ENCODE measurements around the gene NUCKS1.

Gene NUCKS1

DNA sequence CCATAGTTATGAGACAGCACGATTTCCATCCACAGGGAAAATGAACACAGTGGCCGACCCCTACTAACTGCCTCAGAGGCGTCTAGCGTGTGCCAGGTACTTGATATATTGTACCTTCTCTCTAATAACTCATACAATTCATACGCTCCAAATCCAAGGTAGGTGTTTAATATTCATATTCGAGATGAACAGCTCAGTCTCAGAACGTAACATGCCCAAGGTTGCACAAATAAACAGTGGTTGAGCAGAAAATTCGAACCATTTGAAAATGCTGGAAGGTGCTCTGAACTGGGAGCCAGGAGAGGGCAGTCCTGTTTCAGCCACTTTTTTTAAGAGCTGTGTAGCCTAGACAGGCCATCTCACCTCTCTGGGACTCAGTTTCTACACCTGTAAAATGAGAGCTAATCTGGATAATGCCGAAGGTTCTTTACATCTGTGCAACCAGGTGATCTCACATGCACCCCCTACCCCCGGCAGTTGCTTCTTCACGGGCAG lies 77.5 kb downstream of the NUCKS1 start:
- FAIRE-seq (no peak), DNase-seq (ENCODE audit: insufficient read length) (no peak)
- TF ChIP-seq POLR2A (IDR thresholded peaks at IDR 0.05; ENCODE audit: low read depth, low read length) (no peak), TAF1 (IDR thresholded peaks at IDR 0.05; ENCODE audit: borderline replicate concordance, low read depth, low read length) (no peak), POLR2AphosphoS5 (IDR thresholded peaks at IDR 0.05; ENCODE audit: low read depth, low read length) (no peak)

DNA sequence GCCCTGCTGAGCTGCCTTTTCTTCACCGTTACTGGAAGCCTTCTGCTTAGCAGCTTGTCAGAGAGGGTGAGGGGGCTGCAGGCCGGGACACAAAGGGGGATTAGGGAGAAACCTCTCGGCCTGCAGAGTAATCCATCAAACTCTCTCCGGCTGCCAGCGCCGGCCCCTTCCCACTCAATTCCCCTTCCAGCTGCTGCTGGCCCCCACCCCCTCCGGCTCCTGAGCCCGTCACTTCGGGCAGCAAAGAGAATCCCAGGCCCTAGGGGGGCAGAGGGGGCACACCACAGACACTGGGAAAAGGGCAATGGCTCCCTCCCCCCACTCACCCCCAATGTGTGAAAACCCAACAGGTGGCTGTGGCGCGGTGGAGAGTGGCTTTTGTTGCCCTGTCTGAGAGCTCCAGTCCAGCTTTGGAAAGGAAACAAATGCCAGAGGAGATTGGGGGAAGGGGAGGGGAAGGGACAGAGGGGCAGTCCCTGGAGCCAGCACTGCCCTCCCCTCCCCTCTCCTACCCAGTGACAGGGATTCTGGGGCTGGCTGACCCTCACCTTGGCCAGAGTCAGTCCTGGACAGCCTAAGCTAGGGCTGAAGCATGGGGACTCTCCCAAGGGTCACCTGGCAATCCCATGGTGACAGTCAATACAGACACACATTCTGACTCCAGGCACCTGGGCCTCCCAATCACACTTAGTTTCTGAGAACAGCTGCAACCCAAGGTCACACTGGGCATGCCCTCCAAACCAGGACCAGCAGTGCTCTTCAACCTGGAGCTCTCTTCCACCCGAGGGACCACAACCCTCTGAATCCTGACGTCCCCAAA lies 79.2 kb downstream of the NUCKS1 start:
- TF ChIP-seq TAF1 (IDR thresholded peaks at IDR 0.05; ENCODE audit: borderline replicate concordance, low read depth, low read length), result no peak
- TF ChIP-seq POLR2AphosphoS5 (IDR thresholded peaks at IDR 0.05; ENCODE audit: low read depth, low read length), result no peak
- no peak for TF ChIP-seq POLR2A (IDR thresholded peaks at IDR 0.05; ENCODE audit: low read depth, low read length)
- DNase-seq (ENCODE audit: insufficient read length) (no peak), FAIRE-seq (no peak)

DNA sequence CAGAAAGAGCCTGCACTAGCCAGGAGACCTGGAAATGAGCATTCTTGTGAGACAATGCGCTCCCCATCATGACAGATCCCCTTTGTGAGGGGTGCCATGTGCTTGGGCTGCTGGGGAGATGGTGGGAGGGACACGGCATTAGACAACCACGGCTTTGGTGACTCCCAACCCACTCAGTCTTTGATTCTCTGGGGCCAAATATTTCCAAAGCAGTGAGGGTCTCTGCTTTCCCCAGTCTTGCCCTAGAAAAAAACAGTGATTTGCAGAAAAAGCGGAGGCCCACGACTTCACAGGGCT lies 79.9 kb downstream of the NUCKS1 start:
- DNase-seq (ENCODE audit: insufficient read length) (no peak), FAIRE-seq (no peak)
- TF ChIP-seq POLR2A (IDR thresholded peaks at IDR 0.05; ENCODE audit: low read depth, low read length) (no peak), TAF1 (IDR thresholded peaks at IDR 0.05; ENCODE audit: borderline replicate concordance, low read depth, low read length) (no peak), POLR2AphosphoS5 (IDR thresholded peaks at IDR 0.05; ENCODE audit: low read depth, low read length) (no peak)

DNA sequence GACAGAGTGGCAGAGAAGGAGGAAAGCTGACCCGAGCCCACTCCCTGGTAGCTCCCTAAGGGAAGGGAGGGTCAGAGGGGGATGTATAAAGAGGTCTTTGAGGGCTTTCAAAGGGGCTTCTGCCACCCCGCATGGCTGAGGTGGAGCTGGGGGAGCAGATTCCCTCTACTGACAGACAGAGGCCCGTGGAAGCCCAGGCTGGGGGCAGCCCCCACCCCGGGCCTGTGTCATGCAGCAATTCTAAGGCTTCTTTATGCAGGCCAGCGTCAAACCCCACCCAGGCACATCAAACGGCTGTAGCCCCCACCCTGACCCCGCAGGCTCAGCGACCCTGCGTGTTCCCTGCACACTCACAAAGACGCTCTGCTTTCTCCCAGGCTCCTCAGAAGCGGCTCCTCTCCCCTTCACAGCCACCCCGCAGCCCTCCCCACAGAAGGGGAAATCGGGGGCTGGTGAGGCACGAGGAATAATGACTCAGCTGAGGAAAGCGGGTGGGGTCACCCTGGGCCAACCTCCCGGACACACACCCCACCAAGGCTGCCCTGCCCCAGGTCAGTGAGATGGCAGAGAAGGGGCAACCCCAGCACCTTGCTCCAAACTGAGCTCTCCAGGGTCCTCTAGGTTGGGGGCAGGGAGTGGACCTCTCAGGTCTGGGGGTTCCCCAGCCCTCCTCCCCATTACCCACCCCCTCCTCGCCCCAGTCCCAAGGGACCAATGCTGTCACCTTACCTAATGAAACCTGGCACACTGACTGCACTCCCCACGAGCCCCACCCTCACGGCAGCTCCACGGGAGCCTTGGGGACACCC lies 80.4 kb downstream of the NUCKS1 start:
- TF ChIP-seq POLR2AphosphoS5 (IDR thresholded peaks at IDR 0.05; ENCODE audit: low read depth, low read length) (no peak), TAF1 (IDR thresholded peaks at IDR 0.05; ENCODE audit: borderline replicate concordance, low read depth, low read length) (no peak), POLR2A (IDR thresholded peaks at IDR 0.05; ENCODE audit: low read depth, low read length) (peak; percentile 60)
- DNase-seq (ENCODE audit: insufficient read length) (peak; percentile 54), FAIRE-seq (peak; percentile 50)

DNA sequence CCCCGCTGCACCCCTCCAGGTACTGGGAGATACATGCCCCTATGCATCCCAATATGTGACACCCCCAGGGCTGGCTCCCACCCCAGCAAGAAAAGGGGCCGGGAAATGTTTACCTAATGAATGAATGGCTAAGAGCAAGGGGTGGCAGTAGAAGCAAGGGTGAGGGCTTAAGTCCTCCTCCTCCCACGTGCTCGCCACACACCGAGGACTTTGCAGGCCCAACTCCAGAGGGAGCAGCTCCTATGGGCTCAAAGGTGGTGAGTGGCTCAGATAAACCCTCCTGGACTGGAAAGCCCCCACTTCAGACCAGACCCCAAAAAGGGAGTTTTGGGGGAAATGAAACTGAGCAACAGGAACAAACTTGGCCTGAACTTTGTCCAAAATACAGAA lies 81.0 kb downstream of the NUCKS1 start:
- DNase-seq (ENCODE audit: insufficient read length) (peak; percentile 50), FAIRE-seq (peak; percentile 76)
- 0 out of 2 replicates have a peak, but pooled peaks have one; percentile 27 for TF ChIP-seq TAF1 (IDR thresholded peaks at IDR 0.05; ENCODE audit: borderline replicate concordance, low read depth, low read length)
- TF ChIP-seq POLR2AphosphoS5 (IDR thresholded peaks at IDR 0.05; ENCODE audit: low read depth, low read length), result no peak

DNA sequence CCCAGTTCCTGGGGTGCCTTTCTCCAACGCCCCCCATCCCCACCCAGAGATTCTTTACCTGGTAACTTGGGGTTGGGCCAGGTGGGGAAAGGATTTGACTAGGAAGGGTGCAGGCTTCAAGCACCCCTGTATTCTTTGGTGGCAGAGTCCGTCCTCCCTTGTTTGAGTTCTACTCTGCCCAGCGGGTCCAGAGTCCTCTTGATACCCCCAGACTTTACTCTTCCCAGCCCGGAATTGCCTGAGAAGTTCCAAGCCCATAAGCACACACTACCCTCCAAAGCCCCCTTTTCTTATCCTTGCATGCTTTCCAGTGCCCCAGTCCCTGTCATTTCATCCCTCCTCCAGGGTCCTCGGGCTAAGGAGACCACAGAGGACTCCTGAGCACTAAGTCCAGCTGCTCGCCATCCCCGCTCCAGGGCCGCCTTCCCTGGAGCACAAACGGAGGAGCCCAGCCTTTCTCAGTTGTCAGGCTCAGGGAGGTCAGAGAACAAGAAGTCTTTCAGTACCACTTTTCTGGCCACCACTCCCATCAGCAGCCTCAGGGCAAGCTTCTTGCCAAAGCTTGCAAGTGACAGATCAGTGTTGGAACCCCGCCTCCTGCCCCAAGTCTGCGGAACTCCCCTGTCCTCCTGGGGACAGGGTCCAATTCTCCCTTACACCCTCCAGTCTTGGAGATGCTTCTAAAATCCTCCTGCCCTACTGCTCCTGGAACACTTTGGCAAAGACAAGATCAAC lies 81.9 kb downstream of the NUCKS1 start:
- DNase-seq (ENCODE audit: insufficient read length) (no peak), FAIRE-seq (no peak)
- TF ChIP-seq POLR2AphosphoS5 (IDR thresholded peaks at IDR 0.05; ENCODE audit: low read depth, low read length) (no peak), POLR2A (IDR thresholded peaks at IDR 0.05; ENCODE audit: low read depth, low read length) (no peak), TAF1 (IDR thresholded peaks at IDR 0.05; ENCODE audit: borderline replicate concordance, low read depth, low read length) (no peak)

DNA sequence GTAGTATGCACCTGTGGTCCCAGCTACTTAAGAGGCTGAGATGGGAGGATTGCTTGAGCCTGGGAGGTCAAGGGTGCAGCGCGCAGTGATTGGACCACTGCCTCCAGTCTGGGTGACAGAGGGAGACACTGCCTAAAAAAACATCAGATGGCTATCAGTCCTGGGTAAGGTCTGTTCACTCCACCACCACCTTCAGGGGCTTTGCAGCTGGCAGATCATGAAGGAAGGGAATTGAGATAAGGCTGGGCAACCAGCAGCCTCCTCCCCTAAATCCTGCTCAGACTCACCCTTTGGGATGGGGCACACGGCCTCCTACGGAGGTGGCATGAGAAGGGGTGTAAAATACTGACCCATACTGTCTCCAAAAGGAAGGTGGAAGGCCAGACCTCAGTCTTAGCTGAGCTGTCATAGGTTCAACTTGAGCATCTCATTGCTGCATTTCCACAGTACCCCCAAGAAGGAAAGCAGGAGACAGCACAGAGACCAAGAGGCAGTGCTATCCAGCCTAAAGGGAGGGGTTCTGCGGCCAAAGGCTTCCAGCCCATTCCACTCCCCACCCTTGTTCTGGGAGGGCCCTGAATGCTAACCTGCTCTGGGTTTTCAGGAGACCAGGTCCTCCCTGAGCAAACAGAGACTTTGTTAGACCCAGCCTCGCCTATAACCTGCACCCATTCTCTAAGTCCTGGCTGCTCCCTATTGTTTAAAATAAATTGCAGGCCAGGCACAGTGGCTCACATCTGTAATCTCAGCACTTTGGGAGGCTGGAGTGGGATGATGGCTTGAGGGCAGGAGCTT lies 83.4 kb downstream of the NUCKS1 start:
- FAIRE-seq (no peak), DNase-seq (ENCODE audit: insufficient read length) (no peak)
- TF ChIP-seq POLR2A (IDR thresholded peaks at IDR 0.05; ENCODE audit: low read depth, low read length) (no peak), POLR2AphosphoS5 (IDR thresholded peaks at IDR 0.05; ENCODE audit: low read depth, low read length) (no peak), TAF1 (IDR thresholded peaks at IDR 0.05; ENCODE audit: borderline replicate concordance, low read depth, low read length) (no peak)

DNA sequence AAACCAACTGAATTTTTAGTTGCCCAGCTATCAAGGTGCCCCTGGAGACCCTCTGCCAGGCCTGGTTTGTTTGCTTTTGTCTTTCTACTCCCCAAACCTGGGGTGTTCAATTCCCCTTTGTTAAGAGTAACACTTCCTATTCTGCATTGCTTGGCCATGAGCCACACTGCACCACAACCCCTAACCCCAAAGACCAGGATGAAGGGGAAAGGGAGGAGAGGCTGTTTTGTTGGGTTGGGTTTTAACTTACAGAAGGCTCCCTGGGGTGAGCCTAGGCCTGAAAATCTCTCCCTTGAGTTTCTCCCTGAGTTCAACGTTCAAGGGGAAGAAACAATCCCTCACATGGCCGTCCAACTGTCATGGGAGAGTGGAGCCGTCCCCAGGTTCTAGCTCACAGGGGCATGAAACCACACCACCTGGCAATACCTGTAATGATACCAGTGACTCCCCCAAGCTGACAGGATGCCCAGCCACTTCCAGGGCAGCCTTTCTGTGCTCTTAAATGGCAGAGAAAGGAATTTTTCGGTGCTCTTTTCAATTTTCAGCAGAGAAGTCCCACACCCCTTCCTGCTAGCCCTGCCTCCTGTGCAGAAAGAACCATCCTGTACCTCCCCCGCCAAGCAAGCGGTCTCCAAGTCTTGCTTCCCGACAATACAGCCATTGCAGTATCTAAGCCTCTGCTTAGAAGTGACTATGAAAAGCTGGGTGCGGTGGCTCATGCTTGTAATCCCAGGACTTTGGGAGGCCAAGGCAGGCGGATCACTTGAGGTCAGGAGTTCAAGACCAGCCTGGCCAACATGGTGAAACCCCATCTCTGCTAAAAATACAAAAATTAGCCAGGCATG lies 84.6 kb downstream of the NUCKS1 start:
- no peak for FAIRE-seq
- DNase-seq (ENCODE audit: insufficient read length), result no peak
- no peak for TF ChIP-seq POLR2AphosphoS5 (IDR thresholded peaks at IDR 0.05; ENCODE audit: low read depth, low read length)
- TF ChIP-seq POLR2A (IDR thresholded peaks at IDR 0.05; ENCODE audit: low read depth, low read length), result no peak
- TF ChIP-seq TAF1 (IDR thresholded peaks at IDR 0.05; ENCODE audit: borderline replicate concordance, low read depth, low read length), result no peak

DNA sequence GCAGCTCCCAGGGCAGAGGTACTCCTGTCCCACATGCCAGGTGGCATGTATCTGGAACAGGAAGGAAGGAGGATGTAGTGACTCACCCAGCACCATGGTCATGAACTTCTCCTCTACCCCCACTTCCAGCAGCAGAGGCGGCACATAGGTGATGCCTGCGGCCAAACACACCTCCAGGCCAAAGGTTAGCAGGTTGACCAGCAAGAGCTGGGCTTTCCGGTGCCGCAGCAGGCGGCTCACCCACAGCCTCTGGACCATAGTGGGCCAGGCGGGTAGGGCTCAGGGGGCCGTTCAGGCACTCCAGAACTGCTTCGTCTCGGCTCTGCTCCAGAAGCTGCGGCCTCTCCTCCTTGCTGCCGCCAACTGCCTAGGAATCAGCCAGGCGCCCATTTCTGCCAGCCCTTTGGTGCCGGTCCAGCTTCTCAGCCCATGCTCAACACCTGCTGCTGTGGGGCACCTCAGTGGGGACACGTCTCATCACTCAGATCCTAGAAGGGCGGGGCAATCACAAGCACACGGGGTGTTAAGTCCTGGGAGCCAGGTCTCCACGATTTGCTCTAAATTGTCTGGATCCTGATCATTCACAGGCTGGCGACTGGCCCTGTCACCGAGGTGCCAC lies 85.5 kb downstream of the NUCKS1 start:
- TF ChIP-seq POLR2A (IDR thresholded peaks at IDR 0.05; ENCODE audit: low read depth, low read length), result no peak
- FAIRE-seq (no peak), DNase-seq (ENCODE audit: insufficient read length) (no peak)

Data from GM12892 (cell line).